NCI-H2029 treated with DMSO at 0.1 percent for 48 hours (cell line): ENCODE results near the gene DHDDS.
"Not testable (repeated sequence)": the region's sequence is repeated elsewhere in the genome, so short reads cannot be mapped to it uniquely, and the experiment has no call there.

Experiments
- DNase-seq: peaks from one replicate; lab custom pipeline; 2025; lab: John Stamatoyannopoulos, UW

Gene DHDDS

DNA sequence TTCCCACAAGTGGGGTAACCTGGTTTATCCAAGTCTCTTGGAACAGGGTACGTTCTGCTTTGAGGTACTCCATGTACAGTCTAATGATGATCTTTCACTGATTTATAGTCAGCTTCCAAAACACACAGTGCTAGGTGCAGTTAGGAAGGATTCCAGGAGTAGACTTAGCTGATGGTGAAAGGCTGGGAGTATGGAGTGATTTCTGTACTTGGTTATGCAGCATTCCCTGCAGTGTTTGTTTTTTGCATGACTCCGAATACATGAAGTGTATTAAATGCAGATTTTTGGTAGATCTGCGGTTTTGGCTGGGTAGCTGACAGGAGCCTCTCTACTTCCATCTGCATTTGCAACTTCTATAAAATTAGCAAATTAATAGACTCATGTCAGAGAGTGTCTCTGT is 43.9 kb downstream of the DHDDS start:
- no peak for DNase-seq

DNA sequence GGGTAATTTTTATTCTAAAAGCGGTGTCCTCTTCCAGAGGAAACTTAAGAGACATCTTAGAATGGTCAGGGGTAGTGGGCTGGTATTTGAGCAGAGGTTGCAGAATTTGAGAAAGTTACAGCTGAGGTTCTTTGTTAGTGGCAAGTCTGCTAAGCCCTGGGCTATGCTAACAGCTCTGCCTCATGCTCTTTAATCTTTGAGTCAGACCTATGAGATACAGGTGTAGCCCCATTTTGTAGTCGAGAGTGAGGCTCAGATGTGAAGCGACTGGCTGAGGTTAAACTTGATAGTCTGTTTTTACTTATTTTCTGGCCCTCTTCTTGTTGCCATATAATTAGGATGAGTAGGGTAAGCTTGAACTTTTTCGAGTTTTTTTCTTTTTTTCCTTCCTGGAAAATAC is 44.8 kb downstream of the DHDDS start:
- DNase-seq = no peak

GRCh38 chr1:26477446-26478152 is 45.5 kb downstream of the DHDDS start:
- no peak for DNase-seq

DNA sequence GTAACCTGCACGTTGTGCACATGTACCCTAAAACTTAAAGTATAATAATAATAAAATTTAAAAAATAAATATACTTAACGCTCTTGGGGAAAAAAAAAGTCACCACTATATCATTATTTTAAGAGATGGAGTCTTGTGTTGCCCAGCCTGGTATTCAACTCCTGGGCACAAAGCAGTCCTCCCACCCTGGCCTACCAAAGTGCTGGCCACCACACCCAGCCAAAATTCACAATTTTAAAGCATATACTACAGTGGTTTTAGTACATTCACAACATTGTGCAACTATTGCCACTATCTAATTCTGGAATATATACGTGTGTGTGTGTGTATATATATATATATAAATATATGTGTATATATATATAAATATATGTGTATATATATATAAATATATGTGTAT is 46.0 kb downstream of the DHDDS start:
- DNase-seq = no peak

- DNase-seq = no peak
Measured at GRCh38 chr1:26478988-26479387, 46.9 kb downstream of the DHDDS start.

- DNase-seq = no peak
Measured at GRCh38 chr1:26482921-26483320, 50.8 kb downstream of the DHDDS start.

GRCh38 chr1:26483980-26484379 is 51.9 kb downstream of the DHDDS start:
- no peak for DNase-seq

- no peak for DNase-seq
Measured at GRCh38 chr1:26490155-26490554, 58.0 kb downstream of the DHDDS start.

- no peak for DNase-seq
Measured at GRCh38 chr1:26493267-26493666, 61.1 kb downstream of the DHDDS start.

DNA sequence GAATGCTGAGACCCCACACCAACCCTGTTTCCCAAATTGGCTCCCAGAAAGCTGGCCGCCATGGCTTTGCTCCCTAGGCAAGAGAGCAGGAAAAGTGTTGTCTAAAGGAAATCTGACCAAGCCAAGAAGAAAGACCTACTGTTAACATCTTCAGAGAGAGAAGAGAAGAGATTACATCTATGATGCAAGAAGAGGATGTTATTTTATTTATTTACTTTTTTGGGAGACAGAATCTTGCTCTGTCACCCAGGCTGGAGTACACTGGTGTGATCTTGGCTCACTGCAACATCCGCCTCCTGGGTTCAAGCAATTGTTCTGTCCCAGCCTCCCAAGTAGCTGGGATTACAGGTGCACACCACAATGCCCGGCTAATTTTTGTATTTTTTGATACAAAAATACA is 61.8 kb downstream of the DHDDS start:
- no peak for DNase-seq

DNA sequence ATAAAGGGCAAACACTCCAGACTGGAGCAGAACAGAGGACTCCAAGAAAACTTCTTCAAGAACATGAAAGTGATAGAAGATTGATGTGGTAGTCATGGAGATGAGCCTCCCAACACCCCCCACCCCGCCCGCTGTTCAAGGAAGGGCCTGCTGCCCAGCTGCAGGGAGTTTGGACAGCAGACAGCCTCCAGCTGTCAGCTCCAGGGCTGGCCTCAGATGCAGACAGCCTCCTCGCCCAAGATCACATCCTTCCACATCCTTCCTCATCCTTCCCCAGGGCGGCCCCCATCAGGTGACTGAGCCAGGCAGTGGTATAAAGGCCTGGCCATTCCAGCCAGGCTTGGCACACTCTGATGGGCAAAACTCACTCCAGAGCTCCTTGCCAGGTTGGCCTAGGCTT is 64.7 kb downstream of the DHDDS start:
- no peak for DNase-seq

DNA sequence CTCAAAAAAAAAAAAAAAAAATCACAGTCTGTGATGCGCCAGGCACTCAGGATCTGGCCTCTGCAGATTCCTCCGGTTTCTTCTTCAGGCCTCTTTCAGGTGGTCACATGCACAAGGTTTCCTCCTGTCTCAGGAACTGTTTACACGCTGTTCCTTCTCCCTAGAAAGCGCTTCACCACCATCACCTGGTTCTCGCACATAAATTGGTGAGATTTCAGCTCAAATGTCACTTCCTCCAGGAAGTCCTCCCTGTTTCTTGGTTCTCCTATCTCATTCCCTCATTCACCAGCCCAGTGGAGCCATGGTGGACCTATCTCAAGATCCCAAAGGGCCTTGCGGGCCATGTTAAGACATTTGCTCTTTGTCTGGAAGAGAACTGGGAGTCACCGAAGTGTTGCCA is 66.8 kb downstream of the DHDDS start:
- DNase-seq = no peak

GRCh38 chr1:26500488-26501175 is 68.5 kb downstream of the DHDDS start:
- peak; percentile 65 for DNase-seq

DNA sequence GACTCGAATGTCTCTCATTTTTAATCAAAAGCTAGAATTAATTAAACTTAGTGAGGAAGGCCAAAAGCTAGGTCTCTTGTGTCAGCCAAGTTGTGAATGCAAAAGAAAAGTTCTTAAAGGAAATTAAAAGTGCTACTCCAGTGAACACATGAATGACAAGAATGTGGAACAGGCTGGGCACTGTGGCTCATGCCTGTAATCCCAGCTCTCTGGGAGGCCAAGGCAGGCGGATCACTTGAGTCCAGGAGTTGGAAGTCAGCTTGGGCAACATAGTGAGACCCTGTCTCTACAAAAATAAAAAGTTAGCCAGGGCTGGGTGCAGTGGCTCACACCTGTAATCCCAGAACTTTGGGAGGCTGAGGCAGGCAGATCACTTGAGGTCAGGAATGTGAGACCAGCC is 78.6 kb downstream of the DHDDS start:
- not testable (repeated sequence) for DNase-seq

- DNase-seq = not testable (repeated sequence)
Measured at GRCh38 chr1:26515836-26516235, 83.7 kb downstream of the DHDDS start.

DNA sequence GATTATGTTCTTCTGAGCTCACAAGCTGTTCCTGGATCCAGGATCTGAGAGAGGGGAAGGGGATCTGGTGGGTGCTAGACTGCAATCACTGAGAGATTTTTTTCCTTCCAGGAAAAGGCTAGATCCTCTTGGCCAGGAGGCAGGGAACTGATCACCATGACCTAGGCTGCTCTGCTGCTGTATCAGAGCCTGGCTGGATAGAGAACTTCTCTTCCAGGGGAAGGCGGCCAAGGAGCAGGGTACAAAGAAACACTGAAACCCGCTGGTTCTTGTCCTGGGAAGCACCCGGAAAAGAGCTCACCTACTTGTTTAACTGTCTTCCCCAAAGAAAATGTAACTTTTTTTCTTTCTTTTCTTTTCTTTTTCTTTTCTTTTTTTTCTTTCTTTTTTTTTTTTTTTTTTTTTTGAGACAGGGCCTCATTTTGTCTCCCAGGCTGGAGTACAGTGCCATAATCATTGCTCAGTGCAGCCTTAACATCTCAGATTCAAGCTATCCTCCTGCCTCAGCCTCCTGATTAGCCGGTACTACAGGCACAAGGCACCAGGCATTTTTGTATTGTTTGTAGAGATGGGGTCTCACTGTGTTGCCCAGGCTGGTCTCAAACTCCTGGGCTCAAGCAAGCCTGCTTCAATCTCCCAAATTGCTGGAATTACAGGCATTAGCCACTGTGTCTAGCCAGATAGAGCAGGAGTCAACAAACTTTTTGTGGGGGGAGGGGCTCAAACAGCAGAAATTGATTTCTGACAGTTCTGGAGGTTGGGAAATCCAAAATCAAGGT is 85.1 kb downstream of the DHDDS start:
- DNase-seq = no peak

DNA sequence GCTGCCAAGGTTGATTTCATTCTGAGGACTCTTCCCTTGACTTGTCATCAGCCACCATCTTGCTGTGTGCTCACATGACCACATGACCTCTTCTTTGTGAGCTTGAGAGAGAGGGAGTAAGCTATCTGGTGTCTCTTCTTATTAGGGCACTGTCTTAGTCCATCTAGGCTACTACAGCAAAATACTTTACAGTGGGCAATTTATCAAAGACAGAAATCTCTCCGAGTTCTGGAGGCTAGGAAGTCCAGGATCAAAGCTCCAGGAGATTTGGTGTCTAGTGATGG is 85.6 kb downstream of the DHDDS start:
- DNase-seq = no peak

DNA sequence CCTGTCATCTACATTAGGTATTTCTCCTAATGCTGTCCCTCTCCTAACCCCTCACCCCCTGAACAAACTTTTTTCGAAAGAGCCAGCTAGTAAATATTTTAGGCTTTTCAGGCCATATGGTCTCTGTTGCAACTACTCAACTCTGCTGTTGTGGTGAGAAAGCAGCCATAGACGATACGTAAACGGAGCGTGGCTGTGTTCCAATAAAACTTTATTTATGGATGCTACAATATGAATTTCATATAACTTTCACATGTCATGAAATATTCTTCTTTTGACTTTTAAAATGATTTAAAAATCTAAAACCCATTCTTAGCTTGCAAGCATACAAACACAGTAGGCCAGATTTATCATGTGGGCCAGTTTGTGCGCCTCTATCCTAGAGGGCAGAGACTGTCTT is 86.2 kb downstream of the DHDDS start:
- DNase-seq = no peak

- DNase-seq = no peak
Measured at GRCh38 chr1:26520339-26520738, 88.2 kb downstream of the DHDDS start.
